GM12874 (cell line): ENCODE results near the gene REELD1.

Source experiments
- CTCF ChIP-seq: IDR thresholded peaks from 2 replicates; pipeline ENCODE4 v1.5.1; 2011; ENCODE audit warnings: low read depth, mild to moderate bottlenecking, control low read depth, low read length, moderate library complexity; ENCODE audit not compliant: insufficient read depth

REELD1 gene

GRCh38 chr4:146224326-146224966 lies 10.1 kb downstream of the REELD1 start:
- TF ChIP-seq CTCF: no peak

- TF ChIP-seq CTCF: no peak
Observed at GRCh38 chr4:146229406-146229805, 15.1 kb downstream of the REELD1 start.

- no peak for TF ChIP-seq CTCF
Observed at GRCh38 chr4:146232131-146232722, 17.9 kb downstream of the REELD1 start.

- no peak for TF ChIP-seq CTCF
Observed at GRCh38 chr4:146235654-146236177, 21.4 kb downstream of the REELD1 start.

- no peak for TF ChIP-seq CTCF
Observed at GRCh38 chr4:146236216-146236615, 21.9 kb downstream of the REELD1 start.

- no peak for TF ChIP-seq CTCF
Observed at GRCh38 chr4:146237092-146237491, 22.8 kb downstream of the REELD1 start.

GRCh38 chr4:146238107-146238506 lies 23.8 kb downstream of the REELD1 start:
- no peak for TF ChIP-seq CTCF
